Astrocyte (in vitro differentiated cells and primary cell): ENCODE data around the gene LRRC41. TPM values are rescaled to one million over a fixed set of nuclear protein-coding genes. Genes with fewer than 3 reads are reported as not detected.

Experiments used
- DNase-seq: peaks from one replicate; pipeline ENCODE4 v3.0.0-alpha.2; 2010; ENCODE audit warnings: low read depth
- FAIRE-seq: peaks from 2 replicates; lab custom pipeline; 2011; peaks lifted over from hg19 to GRCh38; lab: Jason Lieb, UNC
- H2AFZ ChIP-seq: 2 replicates; pipeline ENCODE4 v1.6.0; 2012; ENCODE audit warnings: low read depth, low read length, inconsistent platforms
- H3K27ac ChIP-seq: 2 replicates; pipeline ENCODE4 v1.5.1; 2011; ENCODE audit warnings: low read depth, low read length, inconsistent platforms
- H3K27me3 ChIP-seq: 2 replicates; pipeline ENCODE4 v1.6.0; 2011; ENCODE audit warnings: low read length, inconsistent platforms; ENCODE audit not compliant: insufficient read depth
- H3K36me3 ChIP-seq: 2 replicates; pipeline ENCODE4 v1.5.1; 2011; ENCODE audit warnings: low read length, inconsistent platforms; ENCODE audit not compliant: insufficient read depth
- H3K4me1 ChIP-seq: 2 replicates; pipeline ENCODE4 v1.5.1; 2011; ENCODE audit warnings: low read length, inconsistent platforms; ENCODE audit not compliant: insufficient read depth
- H3K4me2 ChIP-seq: 2 replicates; pipeline ENCODE4 v1.6.0; 2012; ENCODE audit warnings: low read length, inconsistent platforms
- H3K4me3 ChIP-seq: 2 replicates; pipeline ENCODE4 v1.5.1; 2011; ENCODE audit warnings: low read depth, mild to moderate bottlenecking, low read length, inconsistent platforms; ENCODE audit not compliant: insufficient read depth
- H3K79me2 ChIP-seq: 2 replicates; pipeline ENCODE4 v1.6.0; 2012; ENCODE audit warnings: mild to moderate bottlenecking, low read length, inconsistent platforms; ENCODE audit not compliant: insufficient read depth
- H3K9ac ChIP-seq: 2 replicates; pipeline ENCODE4 v1.6.0; 2012; ENCODE audit warnings: mild to moderate bottlenecking, low read length, inconsistent platforms
- H3K9me3 ChIP-seq: 2 replicates; pipeline ENCODE4 v1.5.1; 2012; ENCODE audit warnings: low read depth, mild to moderate bottlenecking, low read length, inconsistent platforms; ENCODE audit not compliant: insufficient read depth
- H4K20me1 ChIP-seq: 2 replicates; pipeline ENCODE4 v1.6.0; 2012; ENCODE audit warnings: low read length, inconsistent platforms; ENCODE audit not compliant: insufficient read depth
- H3K27ac Mint-ChIP-seq: one replicate; pipeline ENCODE4 v1.8.0; 2021; ENCODE audit warnings: mild to moderate bottlenecking, mixed read lengths; ENCODE audit not compliant: unreplicated experiment
- H3K27me3 Mint-ChIP-seq: one replicate; pipeline ENCODE4 v1.8.0; 2021; ENCODE audit warnings: low read depth, mixed read lengths; ENCODE audit not compliant: unreplicated experiment
- H3K36me3 Mint-ChIP-seq: one replicate; pipeline ENCODE4 v1.8.0; 2021; ENCODE audit warnings: low read depth, mixed read lengths; ENCODE audit not compliant: unreplicated experiment
- H3K4me1 Mint-ChIP-seq: one replicate; pipeline ENCODE4 v1.8.0; 2021; ENCODE audit warnings: low read depth, mixed read lengths; ENCODE audit not compliant: unreplicated experiment
- H3K4me3 Mint-ChIP-seq: one replicate; pipeline ENCODE4 v1.8.0; 2021; ENCODE audit warnings: mild to moderate bottlenecking, moderate library complexity, mixed read lengths; ENCODE audit not compliant: unreplicated experiment
- H3K9me3 Mint-ChIP-seq: one replicate; pipeline ENCODE4 v1.8.0; 2021; ENCODE audit warnings: mild to moderate bottlenecking, mixed read lengths; ENCODE audit not compliant: unreplicated experiment
- CTCF ChIP-seq: IDR thresholded peaks from 2 replicates; pipeline ENCODE4 v1.5.1; 2011; ENCODE audit warnings: low read depth, mild to moderate bottlenecking, inconsistent platforms, low read length, moderate library complexity; ENCODE audit not compliant: insufficient read depth
- EZH2 ChIP-seq: IDR thresholded peaks from 2 replicates; pipeline ENCODE4 v1.6.1; 2012; ENCODE audit warnings: mild to moderate bottlenecking, low read length, inconsistent platforms; ENCODE audit not compliant: insufficient read depth
- total RNA-seq: library from RNA; stranded (reverse); gene quantifications from 2 replicates; pipeline ENCODE4 v1.2.1, GENCODE V29; 2021

The LRRC41 gene
- total RNA-seq, 1 donor from 2014 or later = 88.2 TPM

DNA sequence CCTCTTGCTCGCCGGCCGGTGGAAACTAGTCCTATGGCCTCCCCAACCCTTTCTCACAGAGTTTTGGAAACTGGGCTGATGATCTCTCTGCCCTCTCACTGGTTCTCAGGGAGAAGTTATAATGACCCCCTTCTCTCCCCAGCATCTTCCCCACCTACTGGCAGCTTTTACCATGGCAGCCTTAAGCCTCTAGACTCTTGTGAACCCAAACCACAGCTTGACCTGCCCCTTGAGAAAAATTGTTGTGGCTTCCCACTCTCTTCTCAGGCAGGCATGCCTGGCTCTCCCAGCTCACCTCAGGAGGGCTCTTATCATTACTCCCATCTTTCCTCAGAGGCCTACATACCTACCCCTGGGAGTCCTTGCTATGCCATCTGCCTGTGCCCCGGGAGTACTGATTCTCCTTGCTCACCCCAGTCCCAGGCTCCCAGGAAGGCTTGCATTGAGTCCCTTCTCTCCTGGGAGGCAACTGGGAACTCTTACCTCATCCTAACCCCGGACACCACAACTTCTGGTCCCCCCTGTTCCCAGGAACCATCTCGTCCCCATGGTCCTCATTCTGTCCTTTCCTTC is 38.8 kb upstream of the LRRC41 start:
- FAIRE-seq (no peak), DNase-seq (peak; percentile 35)
- Histone ChIP-seq H3K36me3 (peaks cover 9% of the 10 kb centered on the region), H3K9ac (no peak overlapping the region), H3K4me2 (peak overlapping the region; percentile 96), H3K27me3 (no peaks in the 10 kb centered on the region), H2AFZ (no peak overlapping the region), H4K20me1 (peaks cover 34% of the 10 kb centered on the region), H3K27ac (no peak overlapping the region), H3K4me1 (peaks cover 22% of the 10 kb centered on the region), H3K79me2 (peaks cover 33% of the 10 kb centered on the region), H3K9me3 (no peaks in the 10 kb centered on the region), H3K4me3 (no peak overlapping the region)
- Mint-ChIP-seq H3K4me1 (peaks cover 15% of the 10 kb centered on the region), H3K27ac (peak overlapping the region; percentile 98), H3K27me3 (peaks cover 2% of the 10 kb centered on the region), H3K9me3 (no peaks in the 10 kb centered on the region), H3K4me3 (peak overlapping the region; percentile 97), H3K36me3 (peaks cover 24% of the 10 kb centered on the region)
- TF ChIP-seq EZH2 (no peak), CTCF (peak; percentile 40)

DNA sequence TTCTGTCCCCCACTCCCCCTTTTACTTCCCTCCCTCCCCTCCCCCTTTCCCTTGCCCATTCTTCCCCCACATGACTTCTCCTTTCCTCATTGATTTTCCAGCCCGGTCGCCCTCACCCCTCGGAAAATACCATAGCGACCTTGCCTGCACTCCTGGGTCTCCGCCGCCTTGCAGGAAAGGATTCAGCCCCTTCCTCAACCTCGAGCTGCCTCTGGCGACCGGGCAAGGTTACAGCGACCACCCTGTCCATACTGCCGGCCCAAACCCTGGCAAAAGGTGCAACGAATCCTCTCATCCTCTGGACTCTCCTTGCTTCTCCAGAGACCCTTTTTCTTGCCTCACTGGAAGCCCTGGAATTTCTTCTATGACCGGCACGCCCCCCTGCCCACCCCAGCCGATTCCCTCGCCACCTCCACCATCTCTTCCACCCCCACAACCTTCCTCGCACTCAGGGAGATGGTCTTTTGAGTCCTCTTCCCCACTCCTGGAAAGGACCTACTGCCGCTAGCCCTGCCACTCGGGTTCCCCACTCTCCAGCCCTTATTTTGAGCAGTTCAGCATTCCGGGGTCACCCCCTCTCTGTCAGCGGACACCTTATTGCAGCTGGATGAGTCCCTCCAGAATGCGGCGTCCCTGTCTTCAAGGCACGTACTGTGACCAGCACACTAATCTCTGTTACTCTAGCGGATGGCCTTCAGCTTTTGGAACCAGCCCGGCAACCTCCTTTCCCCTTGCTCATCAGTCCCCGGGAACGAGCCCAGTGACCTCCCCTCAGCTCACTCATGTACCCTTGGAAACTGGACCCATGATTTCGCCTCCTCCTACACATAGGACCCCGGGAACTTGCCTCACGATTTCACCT is 38.0 kb upstream of the LRRC41 start:
- Histone ChIP-seq H2AFZ (peak overlapping the region; percentile 87), H3K79me2 (peaks cover 33% of the 10 kb centered on the region), H3K4me3 (peak overlapping the region; percentile 91), H3K4me2 (peak overlapping the region; percentile 96), H3K9me3 (no peaks in the 10 kb centered on the region), H3K27ac (peak overlapping the region; percentile 90), H3K36me3 (peaks cover 9% of the 10 kb centered on the region), H3K4me1 (peaks cover 22% of the 10 kb centered on the region), H3K9ac (peak overlapping the region; percentile 96), H3K27me3 (no peaks in the 10 kb centered on the region), H4K20me1 (peaks cover 34% of the 10 kb centered on the region)
- H3K9me3 Mint-ChIP-seq = no peaks in the 10 kb centered on the region
- DNase-seq (no peak), FAIRE-seq (no peak)
- H3K36me3 Mint-ChIP-seq = peaks cover 21% of the 10 kb centered on the region
- peaks cover 2% of the 10 kb centered on the region for H3K27me3 Mint-ChIP-seq
- no peak for TF ChIP-seq EZH2
- no peak for TF ChIP-seq CTCF
- peaks cover 15% of the 10 kb centered on the region for H3K4me1 Mint-ChIP-seq
- H3K4me3 Mint-ChIP-seq = peak overlapping the region; percentile 97
- H3K27ac Mint-ChIP-seq = peak overlapping the region; percentile 98
